H54 (cell line): Measurements from ENCODE around the gene NUBPL.
"Not testable (repeated sequence)": the region's sequence is repeated elsewhere in the genome, so short reads cannot be mapped to it uniquely, and the experiment has no call there.

Source experiments
- DNase-seq: peaks from one replicate; pipeline ENCODE4 v3.0.0; 2011; ENCODE audit warnings: low spot score, mixed read lengths; ENCODE audit not compliant: insufficient read length
- FAIRE-seq: peaks from 3 replicates; lab custom pipeline; 2011; peaks lifted over from hg19 to GRCh38; lab: Jason Lieb, UNC
- POLR2A ChIP-seq: IDR thresholded peaks from 2 replicates; pipeline ENCODE4 v1.6.1; 2011; ENCODE audit warnings: low read depth, mild to moderate bottlenecking, low read length

NUBPL gene

GRCh38 chr14:31802838-31803237 lies 241.6 kb downstream of the NUBPL start:
- FAIRE-seq: no peak
- no peak for DNase-seq
- TF ChIP-seq POLR2A: no peak

- DNase-seq (no peak), FAIRE-seq (no peak)
- TF ChIP-seq POLR2A: no peak
Measured at GRCh38 chr14:31806249-31806648, 245.0 kb downstream of the NUBPL start.

GRCh38 chr14:31811693-31812628 lies 250.8 kb downstream of the NUBPL start:
- not testable (repeated sequence) for FAIRE-seq, DNase-seq

GRCh38 chr14:31813724-31814490 lies 252.7 kb downstream of the NUBPL start:
- not testable (repeated sequence) for FAIRE-seq, DNase-seq

GRCh38 chr14:31819281-31819680 lies 258.1 kb downstream of the NUBPL start:
- no peak for FAIRE-seq
- no peak for DNase-seq
- TF ChIP-seq POLR2A: no peak

GRCh38 chr14:31825459-31825858 lies 264.3 kb downstream of the NUBPL start:
- DNase-seq (no peak), FAIRE-seq (no peak)
- no peak for TF ChIP-seq POLR2A

GRCh38 chr14:31827325-31827724 lies 266.1 kb downstream of the NUBPL start:
- DNase-seq (no peak), FAIRE-seq (no peak)
- no peak for TF ChIP-seq POLR2A

- TF ChIP-seq POLR2A: no peak
- no peak for DNase-seq
- FAIRE-seq: no peak
Measured at GRCh38 chr14:31828946-31829868, 268.0 kb downstream of the NUBPL start.

GRCh38 chr14:31834616-31835015 lies 273.4 kb downstream of the NUBPL start:
- no peak for DNase-seq
- no peak for FAIRE-seq
- no peak for TF ChIP-seq POLR2A

GRCh38 chr14:31835049-31835448 lies 273.8 kb downstream of the NUBPL start:
- no peak for TF ChIP-seq POLR2A
- no peak for FAIRE-seq
- DNase-seq: no peak

- FAIRE-seq: no peak
- TF ChIP-seq POLR2A: no peak
- DNase-seq: no peak
Measured at GRCh38 chr14:31837031-31837430, 275.8 kb downstream of the NUBPL start.

GRCh38 chr14:31842899-31843298 lies 281.7 kb downstream of the NUBPL start:
- no peak for FAIRE-seq
- DNase-seq: no peak
- TF ChIP-seq POLR2A: no peak

GRCh38 chr14:31843361-31844091 lies 282.3 kb downstream of the NUBPL start:
- DNase-seq: no peak
- FAIRE-seq: no peak
- no peak for TF ChIP-seq POLR2A
